ENCODE results near the gene BCAS1. TPM values are rescaled to one million over a fixed set of nuclear protein-coding genes. Genes with fewer than 3 reads are reported as not detected.

BCAS1 gene
- total RNA-seq, 1 experiment from 2014 or later = 4.0 TPM

DNA sequence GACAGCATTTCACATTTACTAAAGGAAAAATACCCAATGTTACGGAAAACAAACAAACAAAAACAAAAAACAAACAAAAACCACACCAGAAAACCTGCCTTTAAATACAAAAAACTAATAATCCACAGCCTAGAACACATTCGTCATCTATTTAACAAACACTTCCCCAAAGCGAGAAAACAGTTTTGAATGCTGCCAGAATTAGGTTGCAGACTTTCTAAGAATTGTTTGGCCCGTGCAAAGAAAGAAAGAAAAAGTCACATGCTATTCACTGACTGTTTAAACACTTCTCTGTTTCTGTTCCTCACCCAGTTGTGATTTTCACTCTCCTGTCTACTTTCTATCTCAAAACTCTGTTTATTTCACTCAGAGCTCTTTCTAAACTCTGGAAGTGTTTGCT lies 52.5 kb downstream of the BCAS1 start:
- no peaks in the 10 kb centered on the region for H3K36me3 ChIP-seq (ENCODE audit: low read depth)
- no peak for DNase-seq
- H2AFZ ChIP-seq = no peak overlapping the region
- POLR2A ChIA-PET (ENCODE audit: unreplicated experiment) = no interaction called here
- H3K79me2 ChIP-seq (ENCODE audit: low read depth) = no peaks in the 10 kb centered on the region
- no peaks in the 10 kb centered on the region for H3F3A ChIP-seq (ENCODE audit: insufficient read depth, low read depth)
- CTCF ChIA-PET = interaction anchor here (0.5 kb wide), 1 partner anchor 183 kb away, joined by 3 read pairs; no protein-coding TSS in a partner anchor
- no peak overlapping the region for H3K27ac ChIP-seq
- no peak overlapping the region for H3K4me3 ChIP-seq
- no peaks in the 10 kb centered on the region for H4K20me1 ChIP-seq (ENCODE audit: insufficient read depth)
- peaks cover 4% of the 10 kb centered on the region; the same call in 1 of the 2 replicates for H3K9me2 ChIP-seq (ENCODE audit: insufficient read depth)
- no peaks in the 10 kb centered on the region for H3K9me3 ChIP-seq (ENCODE audit: insufficient read depth, low read depth)
- no peaks in the 10 kb centered on the region for H3K4me1 ChIP-seq (replicated peaks; ENCODE audit: insufficient read depth)
- TF ChIP-seq, protein P1, sequence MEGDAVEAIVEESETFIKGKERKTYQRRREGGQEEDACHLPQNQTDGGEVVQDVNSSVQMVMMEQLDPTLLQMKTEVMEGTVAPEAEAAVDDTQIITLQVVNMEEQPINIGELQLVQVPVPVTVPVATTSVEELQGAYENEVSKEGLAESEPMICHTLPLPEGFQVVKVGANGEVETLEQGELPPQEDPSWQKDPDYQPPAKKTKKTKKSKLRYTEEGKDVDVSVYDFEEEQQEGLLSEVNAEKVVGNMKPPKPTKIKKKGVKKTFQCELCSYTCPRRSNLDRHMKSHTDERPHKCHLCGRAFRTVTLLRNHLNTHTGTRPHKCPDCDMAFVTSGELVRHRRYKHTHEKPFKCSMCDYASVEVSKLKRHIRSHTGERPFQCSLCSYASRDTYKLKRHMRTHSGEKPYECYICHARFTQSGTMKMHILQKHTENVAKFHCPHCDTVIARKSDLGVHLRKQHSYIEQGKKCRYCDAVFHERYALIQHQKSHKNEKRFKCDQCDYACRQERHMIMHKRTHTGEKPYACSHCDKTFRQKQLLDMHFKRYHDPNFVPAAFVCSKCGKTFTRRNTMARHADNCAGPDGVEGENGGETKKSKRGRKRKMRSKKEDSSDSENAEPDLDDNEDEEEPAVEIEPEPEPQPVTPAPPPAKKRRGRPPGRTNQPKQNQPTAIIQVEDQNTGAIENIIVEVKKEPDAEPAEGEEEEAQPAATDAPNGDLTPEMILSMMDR (conservative IDR thresholded peaks at IDR 0.05) = no peak
- no peak for TF ChIP-seq EZH2 (IDR thresholded peaks at IDR 0.05; ENCODE audit: low read depth)
- H3K27me3 ChIP-seq (ENCODE audit: insufficient read depth, low read depth) = no peaks in the 10 kb centered on the region
- H3K4me2 ChIP-seq = no peak overlapping the region
- intact Hi-C loops (cut with micrococcal nuclease; ENCODE audit: unreplicated experiment) = no loop called here
- no TSS peak for BruUV-seq (replicated peaks)

DNA sequence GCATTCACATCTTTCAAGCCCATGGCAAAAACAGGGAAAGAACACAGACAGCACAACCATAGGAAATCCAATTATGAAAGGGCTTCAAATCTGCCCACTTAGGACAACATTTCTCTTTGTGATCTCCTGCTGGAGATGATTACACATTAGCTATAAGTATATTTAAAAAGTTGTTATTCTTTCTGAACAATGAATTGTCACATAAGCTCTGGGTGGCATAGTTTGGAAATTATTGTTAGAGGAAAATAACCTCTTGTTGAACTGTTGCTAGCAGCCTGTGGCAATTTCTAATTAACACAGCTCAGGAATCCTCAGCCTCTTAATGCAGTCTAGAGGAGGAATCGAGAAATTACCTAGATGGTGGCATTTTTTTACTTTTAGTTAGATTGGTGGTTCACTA lies 54.9 kb downstream of the BCAS1 start:
- H2AFZ ChIP-seq = no peak overlapping the region
- no peaks in the 10 kb centered on the region; the same call in 1 of the 2 replicates for H4K20me1 ChIP-seq (ENCODE audit: insufficient read depth)
- ChIA-PET CTCF (no interaction called here), POLR2A (ENCODE audit: unreplicated experiment) (no interaction called here)
- no peaks in the 10 kb centered on the region for H3K27me3 ChIP-seq (ENCODE audit: insufficient read depth, low read depth)
- DNase-seq = no peak
- BruUV-seq (replicated peaks) = no TSS peak
- H3K79me2 ChIP-seq (ENCODE audit: low read depth) = no peaks in the 10 kb centered on the region
- H3K4me3 ChIP-seq = no peak overlapping the region
- intact Hi-C loops (cut with micrococcal nuclease; ENCODE audit: unreplicated experiment) = no loop called here
- no peaks in the 10 kb centered on the region for H3K36me3 ChIP-seq (ENCODE audit: low read depth)
- no peaks in the 10 kb centered on the region for H3F3A ChIP-seq (ENCODE audit: insufficient read depth, low read depth)
- peaks cover 4% of the 10 kb centered on the region; the same call in 1 of the 2 replicates for H3K9me2 ChIP-seq (ENCODE audit: insufficient read depth)
- no peak overlapping the region for H3K4me2 ChIP-seq
- H3K27ac ChIP-seq = no peak overlapping the region
- no peaks in the 10 kb centered on the region for H3K9me3 ChIP-seq (ENCODE audit: insufficient read depth, low read depth)
- H3K4me1 ChIP-seq (replicated peaks; ENCODE audit: insufficient read depth) = no peaks in the 10 kb centered on the region
- TF ChIP-seq EZH2 (IDR thresholded peaks at IDR 0.05; ENCODE audit: low read depth) = no peak
- TF ChIP-seq, protein P1 (conservative IDR thresholded peaks at IDR 0.05) = no peak

DNA sequence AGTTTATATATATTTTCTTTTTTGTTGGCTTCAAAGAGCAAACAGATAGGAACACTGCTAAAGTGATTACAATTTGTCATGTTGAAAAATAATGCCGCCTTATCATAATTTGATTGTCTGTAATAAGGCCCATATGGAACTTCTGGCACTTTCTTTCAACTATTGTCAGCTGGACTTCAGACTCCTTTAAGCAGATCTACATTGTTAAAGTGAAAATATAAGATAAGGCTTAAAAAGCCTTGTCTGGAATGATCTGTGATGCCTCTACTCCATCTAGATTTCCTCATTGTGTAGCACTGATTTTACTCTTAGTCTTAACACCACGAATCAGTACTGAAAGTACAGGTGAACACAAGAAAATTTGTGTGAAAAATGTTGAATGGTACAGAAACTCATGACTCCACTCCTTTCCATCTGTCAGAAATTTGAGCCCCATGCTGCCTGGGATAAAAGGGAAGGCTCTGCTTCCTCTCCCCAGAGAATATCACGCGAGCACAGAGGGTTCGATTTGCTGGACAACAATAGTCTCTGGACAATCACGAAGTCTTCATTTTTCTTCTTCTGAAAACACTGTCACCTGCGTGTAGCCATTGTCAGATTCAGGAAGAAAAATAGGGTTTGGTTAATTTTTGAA lies 56.0 kb downstream of the BCAS1 start:
- no peak overlapping the region for H3K4me3 ChIP-seq
- no TSS peak for BruUV-seq (replicated peaks)
- H2AFZ ChIP-seq = no peak overlapping the region
- H3K4me1 ChIP-seq (replicated peaks; ENCODE audit: insufficient read depth) = no peaks in the 10 kb centered on the region
- no peak overlapping the region for H3K4me2 ChIP-seq
- H3F3A ChIP-seq (ENCODE audit: insufficient read depth, low read depth) = no peaks in the 10 kb centered on the region
- TF ChIP-seq, protein P1 (conservative IDR thresholded peaks at IDR 0.05) = no peak
- TF ChIP-seq EZH2 (IDR thresholded peaks at IDR 0.05; ENCODE audit: low read depth) = no peak
- H3K9me3 ChIP-seq (ENCODE audit: insufficient read depth, low read depth) = no peaks in the 10 kb centered on the region
- no peaks in the 10 kb centered on the region for H3K79me2 ChIP-seq (ENCODE audit: low read depth)
- H3K27me3 ChIP-seq (ENCODE audit: insufficient read depth, low read depth) = no peaks in the 10 kb centered on the region
- peaks cover 4% of the 10 kb centered on the region; the same call in 1 of the 2 replicates for H3K9me2 ChIP-seq (ENCODE audit: insufficient read depth)
- no peaks in the 10 kb centered on the region for H3K36me3 ChIP-seq (ENCODE audit: low read depth)
- no peak overlapping the region for H3K27ac ChIP-seq
- intact Hi-C loops (cut with micrococcal nuclease; ENCODE audit: unreplicated experiment) = no loop called here
- ChIA-PET CTCF (no interaction called here), POLR2A (ENCODE audit: unreplicated experiment) (no interaction called here)
- no peaks in the 10 kb centered on the region; the same call in 1 of the 2 replicates for H4K20me1 ChIP-seq (ENCODE audit: insufficient read depth)
- no peak for DNase-seq
